MM.1S (cell line): ENCODE data around the gene MAP7D1.

Source experiments
- DNase-seq: peaks from one replicate; pipeline ENCODE4 v3.0.0-alpha.2; 2015
- H2AFZ ChIP-seq: fragments of 300-600 bp; sonication (generic); 2 replicates; pipeline ENCODE4 v1.6.0; 2016; ENCODE audit warnings: antibody characterized with exemption, low read length
- H3F3A ChIP-seq: fragments of 300-600 bp; sonication (generic); 2 replicates; pipeline ENCODE4 v1.6.1; 2016; ENCODE audit warnings: mild to moderate bottlenecking, antibody characterized with exemption, low read length, moderate library complexity, mixed read lengths; ENCODE audit not compliant: insufficient read depth
- H3K27ac ChIP-seq: fragments of 300-600 bp; sonication (generic); 2 replicates; pipeline ENCODE4 v1.5.1; 2016; ENCODE audit warnings: mild to moderate bottlenecking, low read length
- H3K27me3 ChIP-seq: fragments of 300-600 bp; sonication (generic); replicated peaks from 2 replicates; pipeline ENCODE4 v1.6.0; 2016; ENCODE audit warnings: low read length; ENCODE audit not compliant: insufficient read depth
- H3K36me3 ChIP-seq: fragments of 300-600 bp; sonication (generic); replicated peaks from 2 replicates; pipeline ENCODE4 v1.6.1; 2016; ENCODE audit warnings: mild to moderate bottlenecking, low read length, mixed read lengths; ENCODE audit not compliant: insufficient read depth
- H3K4me1 ChIP-seq: fragments of 300-600 bp; sonication (generic); 2 replicates; pipeline ENCODE4 v1.6.1; 2016; ENCODE audit warnings: low read length, mixed read lengths
- H3K4me2 ChIP-seq: fragments of 300-600 bp; sonication (generic); 2 replicates; pipeline ENCODE4 v1.6.0; 2016; ENCODE audit warnings: low read depth, low read length
- H3K4me3 ChIP-seq: fragments of 300-600 bp; sonication (generic); 2 replicates; pipeline ENCODE4 v1.5.1; 2016; ENCODE audit warnings: low read length, mixed read lengths
- H3K79me2 ChIP-seq: fragments of 300-600 bp; sonication (generic); 2 replicates; pipeline ENCODE4 v1.6.1; 2016; ENCODE audit warnings: mixed run types, low read length, mixed read lengths
- H3K9ac ChIP-seq: fragments of 300-600 bp; sonication (generic); 2 replicates; pipeline ENCODE4 v1.6.1; 2016; ENCODE audit warnings: low read length, mixed read lengths
- H3K9me2 ChIP-seq: fragments of 300-600 bp; sonication (generic); replicated peaks from 2 replicates; pipeline ENCODE4 v1.6.1; 2016; ENCODE audit warnings: mild to moderate bottlenecking, low read length, mixed read lengths; ENCODE audit not compliant: insufficient read depth
- H3K9me3 ChIP-seq: fragments of 300-600 bp; sonication (generic); replicated peaks from 2 replicates; pipeline ENCODE4 v1.6.1; 2016; ENCODE audit warnings: mild to moderate bottlenecking, low read length, mixed read lengths; ENCODE audit not compliant: insufficient read depth
- H4K20me1 ChIP-seq: fragments of 300-600 bp; sonication (generic); 2 replicates; pipeline ENCODE4 v1.6.1; 2016; ENCODE audit warnings: mild to moderate bottlenecking, low read length, moderate library complexity, mixed read lengths; ENCODE audit not compliant: insufficient read depth
- EZH2 ChIP-seq: fragments of 300-600 bp; sonication (generic); optimal IDR thresholded peaks from 2 replicates; pipeline ENCODE3; 2017; ENCODE audit warnings: low read depth, mild to moderate bottlenecking, antibody characterized with exemption, low read length, mixed read lengths
- EZH2phosphoT487 ChIP-seq: fragments of 300-600 bp; sonication (generic); IDR thresholded peaks from 2 replicates; pipeline ENCODE4 v1.6.1; 2018; ENCODE audit warnings: antibody characterized with exemption, low read length
- TF ChIP-seq, protein P1 (sequence below): fragments of 300-600 bp; sonication (generic); IDR thresholded peaks from 2 replicates; pipeline ENCODE4 v1.5.1; 2016; ENCODE audit warnings: antibody characterized with exemption, low read length, mixed read lengths

Gene MAP7D1

GRCh38 chr1:36137226-36137625 lies 18.7 kb upstream of the MAP7D1 start:
- no peaks in the 10 kb centered on the region for H3F3A ChIP-seq
- H2AFZ ChIP-seq, result no peak overlapping the region
- peaks cover 19% of the 10 kb centered on the region for H3K79me2 ChIP-seq
- H3K36me3 ChIP-seq, result 0 out of 2 replicates have a peak, but pooled peaks cover 4% of the 10 kb centered on the region
- H3K27me3 ChIP-seq, result no peaks in the 10 kb centered on the region
- H3K27ac ChIP-seq, result no peak overlapping the region
- no peaks in the 10 kb centered on the region for H3K9me3 ChIP-seq
- TF ChIP-seq EZH2, result no peak
- no peak for TF ChIP-seq EZH2phosphoT487
- TF ChIP-seq, protein P1, sequence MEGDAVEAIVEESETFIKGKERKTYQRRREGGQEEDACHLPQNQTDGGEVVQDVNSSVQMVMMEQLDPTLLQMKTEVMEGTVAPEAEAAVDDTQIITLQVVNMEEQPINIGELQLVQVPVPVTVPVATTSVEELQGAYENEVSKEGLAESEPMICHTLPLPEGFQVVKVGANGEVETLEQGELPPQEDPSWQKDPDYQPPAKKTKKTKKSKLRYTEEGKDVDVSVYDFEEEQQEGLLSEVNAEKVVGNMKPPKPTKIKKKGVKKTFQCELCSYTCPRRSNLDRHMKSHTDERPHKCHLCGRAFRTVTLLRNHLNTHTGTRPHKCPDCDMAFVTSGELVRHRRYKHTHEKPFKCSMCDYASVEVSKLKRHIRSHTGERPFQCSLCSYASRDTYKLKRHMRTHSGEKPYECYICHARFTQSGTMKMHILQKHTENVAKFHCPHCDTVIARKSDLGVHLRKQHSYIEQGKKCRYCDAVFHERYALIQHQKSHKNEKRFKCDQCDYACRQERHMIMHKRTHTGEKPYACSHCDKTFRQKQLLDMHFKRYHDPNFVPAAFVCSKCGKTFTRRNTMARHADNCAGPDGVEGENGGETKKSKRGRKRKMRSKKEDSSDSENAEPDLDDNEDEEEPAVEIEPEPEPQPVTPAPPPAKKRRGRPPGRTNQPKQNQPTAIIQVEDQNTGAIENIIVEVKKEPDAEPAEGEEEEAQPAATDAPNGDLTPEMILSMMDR, result no peak
- no peak overlapping the region for H3K9ac ChIP-seq
- H3K4me3 ChIP-seq, result no peak overlapping the region
- H3K4me2 ChIP-seq, result no peak overlapping the region
- H3K9me2 ChIP-seq, result no peaks in the 10 kb centered on the region
- no peak for DNase-seq
- H3K4me1 ChIP-seq, result no peaks in the 10 kb centered on the region
- H4K20me1 ChIP-seq, result no peaks in the 10 kb centered on the region

- 0 out of 2 replicates have a peak, but pooled peaks cover 4% of the 10 kb centered on the region for H3K36me3 ChIP-seq
- H3K27ac ChIP-seq, result no peak overlapping the region
- H3K4me3 ChIP-seq, result no peak overlapping the region
- no peaks in the 10 kb centered on the region for H3K4me1 ChIP-seq
- H4K20me1 ChIP-seq, result no peaks in the 10 kb centered on the region
- peaks cover 25% of the 10 kb centered on the region for H3K79me2 ChIP-seq
- no peaks in the 10 kb centered on the region for H3K9me3 ChIP-seq
- H3K27me3 ChIP-seq, result no peaks in the 10 kb centered on the region
- no peak for TF ChIP-seq EZH2phosphoT487
- TF ChIP-seq, protein P1, result no peak
- no peak overlapping the region for H3K9ac ChIP-seq
- H3F3A ChIP-seq, result no peaks in the 10 kb centered on the region
- no peak overlapping the region for H3K4me2 ChIP-seq
- H3K9me2 ChIP-seq, result no peaks in the 10 kb centered on the region
- no peak for DNase-seq
- H2AFZ ChIP-seq, result no peak overlapping the region
Measured at GRCh38 chr1:36137776-36138175, 18.2 kb upstream of the MAP7D1 start.

DNA sequence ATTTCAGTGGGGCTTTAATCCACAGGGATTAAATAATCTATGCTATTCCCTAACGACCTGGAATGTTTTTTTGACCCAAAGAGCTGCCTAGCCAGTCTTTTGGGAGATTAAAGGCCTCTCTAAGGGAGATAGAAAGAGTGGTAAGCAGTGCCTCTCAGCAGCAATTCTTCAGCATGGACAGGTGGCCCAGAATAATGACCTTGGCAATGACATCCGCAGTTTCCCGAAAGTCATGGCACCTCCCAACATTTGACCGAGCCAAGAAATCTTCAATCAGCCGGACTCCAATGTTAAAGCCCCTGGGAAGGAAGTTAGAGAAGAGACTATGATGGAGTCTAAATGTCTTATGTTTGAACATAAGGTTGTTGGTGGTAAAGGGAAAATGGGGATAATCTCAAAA lies 16.4 kb upstream of the MAP7D1 start:
- H3K79me2 ChIP-seq, result peaks cover 39% of the 10 kb centered on the region
- DNase-seq, result no peak
- no peaks in the 10 kb centered on the region for H3K9me2 ChIP-seq
- no peak overlapping the region for H3K9ac ChIP-seq
- no peaks in the 10 kb centered on the region for H3F3A ChIP-seq
- H3K27me3 ChIP-seq, result no peaks in the 10 kb centered on the region
- TF ChIP-seq, protein P1, result no peak
- H2AFZ ChIP-seq, result no peak overlapping the region
- no peak overlapping the region for H3K4me3 ChIP-seq
- H3K36me3 ChIP-seq, result 0 out of 2 replicates have a peak, but pooled peaks cover 4% of the 10 kb centered on the region
- no peak overlapping the region for H3K4me2 ChIP-seq
- H4K20me1 ChIP-seq, result no peaks in the 10 kb centered on the region
- H3K4me1 ChIP-seq, result no peaks in the 10 kb centered on the region
- no peaks in the 10 kb centered on the region for H3K9me3 ChIP-seq
- no peak overlapping the region for H3K27ac ChIP-seq

GRCh38 chr1:36142121-36142520 lies 13.8 kb upstream of the MAP7D1 start:
- no peak for TF ChIP-seq EZH2phosphoT487
- TF ChIP-seq, protein P1, result no peak
- no peak for TF ChIP-seq EZH2
- no peak overlapping the region for H3K4me3 ChIP-seq
- peaks cover 52% of the 10 kb centered on the region for H3K79me2 ChIP-seq
- no peaks in the 10 kb centered on the region for H3K27me3 ChIP-seq
- no peak overlapping the region for H3K27ac ChIP-seq
- no peak for DNase-seq
- H3K36me3 ChIP-seq, result 0 out of 2 replicates have a peak, but pooled peaks cover 4% of the 10 kb centered on the region
- no peaks in the 10 kb centered on the region for H4K20me1 ChIP-seq
- H3K4me2 ChIP-seq, result no peak overlapping the region
- no peaks in the 10 kb centered on the region for H3F3A ChIP-seq
- H3K9me2 ChIP-seq, result no peaks in the 10 kb centered on the region
- H3K9me3 ChIP-seq, result no peaks in the 10 kb centered on the region
- no peak overlapping the region for H2AFZ ChIP-seq
- H3K4me1 ChIP-seq, result no peaks in the 10 kb centered on the region
- H3K9ac ChIP-seq, result no peak overlapping the region
